ENCODE results near the gene BUD13. TPM values are rescaled to one million over a fixed set of nuclear protein-coding genes. Genes with fewer than 3 reads are reported as not detected.

The BUD13 gene
- total RNA-seq, 6 experiments from 2014 or later, result 9.1 to 14.3 (median 13.2) TPM

GRCh38 chr11:116796548-116796947, 23.8 kb upstream of the BUD13 start:
- no peak overlapping the region for H3K27ac Mint-ChIP-seq
- no peaks in the 10 kb centered on the region for H3K36me3 Mint-ChIP-seq (ENCODE audit: low read depth)
- H3K27me3 Mint-ChIP-seq (ENCODE audit: insufficient read depth), result no peaks in the 10 kb centered on the region; the same call in none of the 2 replicates
- H3K4me3 Mint-ChIP-seq, result no peak overlapping the region
- DNase-seq, result no peak
- peaks cover 21% of the 10 kb centered on the region for H3K4me1 Mint-ChIP-seq (ENCODE audit: low read depth)
- no peaks in the 10 kb centered on the region for H3K9me3 Mint-ChIP-seq
- TF ChIP-seq CTCF (IDR thresholded peaks at IDR 0.05), result no peak

- H3K36me3 Mint-ChIP-seq (ENCODE audit: low read depth), result no peaks in the 10 kb centered on the region
- no peak for DNase-seq
- TF ChIP-seq CTCF (IDR thresholded peaks at IDR 0.05), result no peak
- no peak overlapping the region for H3K4me3 Mint-ChIP-seq
- H3K27ac Mint-ChIP-seq, result no peak overlapping the region
- no peaks in the 10 kb centered on the region for H3K9me3 Mint-ChIP-seq
- peaks cover 29% of the 10 kb centered on the region for H3K4me1 Mint-ChIP-seq (ENCODE audit: low read depth)
- H3K27me3 Mint-ChIP-seq (ENCODE audit: insufficient read depth), result no peaks in the 10 kb centered on the region; the same call in none of the 2 replicates
Observed at GRCh38 chr11:116794851-116795250, 22.1 kb upstream of the BUD13 start.

GRCh38 chr11:116793772-116794097, 20.9 kb upstream of the BUD13 start:
- DNase-seq, result no peak
- H3K4me3 Mint-ChIP-seq, result no peak overlapping the region
- no peaks in the 10 kb centered on the region for H3K36me3 Mint-ChIP-seq (ENCODE audit: low read depth)

GRCh38 chr11:116792869-116793771, 20.3 kb upstream of the BUD13 start:
- DNase-seq, result peak; percentile 79
- Mint-ChIP-seq H3K4me3 (no peak overlapping the region), H3K27me3 (ENCODE audit: insufficient read depth) (peaks cover 1% of the 10 kb centered on the region), H3K4me1 (ENCODE audit: low read depth) (peaks cover 36% of the 10 kb centered on the region), H3K9me3 (no peaks in the 10 kb centered on the region), H3K36me3 (ENCODE audit: low read depth) (no peaks in the 10 kb centered on the region), H3K27ac (peak overlapping the region; percentile 45)
- no peak for TF ChIP-seq CTCF (IDR thresholded peaks at IDR 0.05)

More at GRCh38 chr11:116793772-116794097, 20.9 kb upstream of the BUD13 start:
- H3K4me1 Mint-ChIP-seq (ENCODE audit: low read depth), result peaks cover 30% of the 10 kb centered on the region
- peak overlapping the region; percentile 45 for H3K27ac Mint-ChIP-seq
- H3K9me3 Mint-ChIP-seq, result no peaks in the 10 kb centered on the region
- TF ChIP-seq CTCF (IDR thresholded peaks at IDR 0.05), result no peak
- H3K27me3 Mint-ChIP-seq (ENCODE audit: insufficient read depth), result peaks cover 1% of the 10 kb centered on the region

- DNase-seq, result no peak
- H3K4me1 Mint-ChIP-seq (ENCODE audit: low read depth), result peaks cover 37% of the 10 kb centered on the region
- H3K36me3 Mint-ChIP-seq (ENCODE audit: low read depth), result peaks cover under 1% of the 10 kb centered on the region
- H3K27ac Mint-ChIP-seq, result no peak overlapping the region
- no peak overlapping the region for H3K4me3 Mint-ChIP-seq
- no peak for TF ChIP-seq CTCF (IDR thresholded peaks at IDR 0.05)
- peaks cover 1% of the 10 kb centered on the region for H3K27me3 Mint-ChIP-seq (ENCODE audit: insufficient read depth)
- H3K9me3 Mint-ChIP-seq, result no peaks in the 10 kb centered on the region
Observed at GRCh38 chr11:116792144-116792868, 19.5 kb upstream of the BUD13 start.
